Fibroblast of skin of right biceps (primary cell): ENCODE results near the gene USP12.
A peak's percentile ranks its signal among the peaks of the same experiment; 100 is the strongest.
"Not testable (repeated sequence)": the region's sequence is repeated elsewhere in the genome, so short reads cannot be mapped to it uniquely, and the experiment has no call there.

Source experiments
- DNase-seq: peaks from one replicate; pipeline ENCODE4 v3.0.0-alpha.2; 2013

Gene USP12

GRCh38 chr13:27147530-27148170 lies 24.0 kb downstream of the USP12 start:
- DNase-seq, result no peak

GRCh38 chr13:27141746-27142145 lies 29.9 kb downstream of the USP12 start:
- no peak for DNase-seq

DNA sequence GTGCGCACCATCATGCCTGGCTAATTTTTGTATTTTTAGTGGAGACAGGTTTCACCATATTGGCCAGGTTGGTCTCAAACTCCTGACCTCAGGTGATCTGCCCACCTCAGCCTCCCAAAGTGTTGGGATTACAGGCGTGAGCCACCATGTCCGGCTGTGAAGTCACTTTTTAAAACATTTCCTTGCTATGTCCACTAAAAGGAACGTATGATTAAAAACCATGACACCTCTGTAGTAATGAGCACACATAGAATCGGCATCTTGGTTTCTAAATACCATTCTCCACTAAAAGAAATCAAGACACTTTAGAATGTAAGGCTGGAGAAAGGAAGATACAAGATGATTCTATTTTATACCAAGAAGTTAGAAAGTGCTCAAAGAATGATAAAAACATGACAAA lies 30.5 kb downstream of the USP12 start:
- DNase-seq, result not testable (repeated sequence)

DNA sequence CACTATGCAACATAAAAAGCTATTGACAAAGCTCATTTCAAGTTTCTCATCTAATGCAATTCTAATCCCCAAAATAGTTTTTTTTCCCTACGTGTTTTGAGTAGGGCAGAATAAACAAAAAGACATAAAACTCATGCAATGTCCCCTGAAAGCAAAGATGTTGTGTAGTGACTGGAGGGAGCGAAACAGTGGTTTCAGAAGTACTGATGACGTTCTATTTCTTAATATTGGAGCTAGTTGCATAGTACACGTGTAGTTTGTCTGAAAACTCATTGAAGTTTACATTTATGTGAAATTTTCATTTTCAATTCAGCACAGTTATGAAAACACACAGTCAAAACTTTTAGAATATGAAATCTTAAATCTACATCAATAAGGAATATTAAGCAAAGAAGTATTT lies 31.6 kb downstream of the USP12 start:
- no peak for DNase-seq

- DNase-seq, result no peak
Measured at GRCh38 chr13:27139565-27139964, 32.0 kb downstream of the USP12 start.

- no peak for DNase-seq
Measured at GRCh38 chr13:27138457-27139093, 33.0 kb downstream of the USP12 start.

GRCh38 chr13:27137759-27138158 lies 33.9 kb downstream of the USP12 start:
- DNase-seq, result no peak

DNA sequence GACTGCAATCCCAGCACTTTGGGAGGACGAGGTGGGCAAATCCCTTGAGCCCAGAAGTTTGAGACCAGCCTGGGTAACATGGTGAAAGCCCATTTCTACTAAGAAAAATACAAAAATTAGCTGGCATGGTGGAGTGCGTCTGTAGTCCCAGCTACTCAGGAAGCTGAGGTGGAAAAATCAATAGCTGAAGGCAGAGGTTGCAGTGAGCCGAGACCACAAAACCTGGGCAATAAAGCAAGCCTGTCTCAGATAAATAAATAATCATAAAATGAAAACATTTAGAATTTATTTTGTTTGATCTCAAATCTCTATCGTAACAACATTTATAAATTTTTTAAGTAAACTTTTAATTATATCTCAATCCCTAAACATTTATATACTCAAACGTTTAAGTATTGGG lies 36.6 kb downstream of the USP12 start:
- no peak for DNase-seq

GRCh38 chr13:27133889-27134288 lies 37.7 kb downstream of the USP12 start:
- DNase-seq, result no peak

GRCh38 chr13:27132538-27132937 lies 39.1 kb downstream of the USP12 start:
- DNase-seq, result no peak

- DNase-seq, result no peak
Measured at GRCh38 chr13:27131906-27132305, 39.7 kb downstream of the USP12 start.

GRCh38 chr13:27130979-27131623 lies 40.5 kb downstream of the USP12 start:
- DNase-seq, result no peak

DNA sequence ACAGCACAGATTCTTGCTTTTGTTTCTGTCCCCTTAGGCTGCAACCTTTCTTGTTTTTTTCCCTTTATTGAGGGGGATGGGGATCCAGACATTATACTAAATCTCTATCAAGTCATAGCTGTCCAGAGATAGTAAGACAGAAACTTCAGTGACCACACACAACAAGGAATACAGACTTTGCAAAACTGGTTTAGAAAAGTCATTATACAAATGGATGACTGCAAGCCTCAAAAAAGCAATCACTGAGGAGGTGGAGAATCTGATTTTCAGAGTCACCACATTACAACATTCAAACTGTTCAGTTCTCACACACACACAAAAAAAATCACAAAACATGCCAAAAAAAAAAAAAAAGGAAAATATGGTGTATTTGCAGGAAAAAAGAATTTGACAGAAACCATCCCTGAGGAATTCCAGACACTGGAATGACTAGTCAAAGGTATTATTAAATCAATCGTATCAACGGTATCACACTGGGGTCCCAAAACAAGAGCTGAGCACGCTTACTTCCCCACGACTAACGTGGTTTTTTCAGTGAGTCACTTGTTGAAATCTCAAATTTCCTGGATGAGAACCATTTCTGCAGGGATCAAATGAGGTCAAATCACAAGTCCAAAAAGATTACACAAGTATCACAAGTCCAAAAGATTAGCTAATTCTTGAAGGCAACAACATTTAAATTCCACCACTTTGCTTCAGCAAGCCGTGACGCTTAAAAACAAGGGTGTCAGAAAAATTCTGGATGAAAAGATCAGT lies 41.2 kb downstream of the USP12 start:
- peak; percentile 66 for DNase-seq

- DNase-seq, result no peak
Measured at GRCh38 chr13:27128825-27129627, 42.6 kb downstream of the USP12 start.

DNA sequence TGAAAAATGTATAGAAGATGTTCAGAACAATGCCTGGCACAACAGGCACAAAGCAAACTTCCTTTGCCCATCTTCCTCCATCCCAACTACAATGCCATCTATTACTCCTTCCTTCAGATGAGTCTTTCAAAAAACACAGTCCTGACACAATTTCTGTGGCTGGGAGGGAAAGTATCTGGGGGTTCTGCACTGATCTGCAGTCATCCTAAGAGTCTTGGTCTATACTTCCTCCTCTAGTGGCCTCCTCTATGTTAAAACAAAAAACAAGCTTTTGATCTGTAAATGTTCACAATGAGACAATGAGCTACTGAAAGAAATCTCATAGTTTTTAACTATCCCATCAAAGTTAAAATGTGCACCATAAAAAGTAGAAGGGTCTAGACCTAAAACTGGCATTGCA lies 44.8 kb downstream of the USP12 start:
- no peak for DNase-seq

DNA sequence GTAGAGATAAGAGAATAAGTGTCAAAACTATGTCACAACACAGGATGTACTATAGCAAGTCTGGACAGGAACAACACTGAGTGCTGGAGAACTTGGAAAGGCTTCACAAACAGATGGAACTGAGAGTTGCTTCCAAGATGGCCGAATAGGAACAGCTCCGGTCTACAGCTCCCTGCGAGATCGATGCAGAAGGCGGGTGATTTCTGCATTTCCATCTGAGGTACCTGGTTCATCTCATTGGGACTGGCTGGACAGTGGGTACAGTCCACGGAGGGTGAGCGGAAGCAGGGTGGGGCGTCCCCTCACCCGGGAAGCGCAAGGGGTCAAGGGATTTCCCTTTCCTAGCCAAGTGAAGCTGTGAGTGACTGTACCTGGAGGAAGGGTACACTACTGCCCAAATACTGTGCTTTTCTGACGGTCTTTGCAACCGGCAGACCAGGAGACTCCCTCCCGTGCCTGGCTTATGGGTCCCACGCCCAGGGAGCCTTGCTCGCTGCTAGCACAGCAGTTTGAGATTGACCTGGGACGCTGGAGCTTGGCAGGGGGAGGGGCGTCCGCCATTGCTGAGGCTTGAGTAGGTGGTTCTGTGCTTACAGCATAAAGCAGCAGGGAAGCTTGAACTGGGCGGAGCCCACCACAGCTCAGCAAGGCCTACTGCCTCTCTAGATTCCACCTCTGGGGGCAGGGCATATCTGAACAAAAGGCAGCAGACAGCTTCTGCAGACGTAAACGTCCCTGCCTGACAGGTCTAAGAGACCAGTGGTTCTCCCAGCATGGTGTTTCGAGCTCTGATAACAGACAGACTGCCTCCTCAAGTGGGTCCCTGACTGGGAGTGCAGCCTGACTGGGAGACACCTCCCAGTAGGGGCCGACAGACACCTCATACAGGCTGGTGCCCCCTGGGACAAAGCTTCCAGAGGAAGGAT lies 46.0 kb downstream of the USP12 start:
- no peak for DNase-seq

- DNase-seq, result no peak
Measured at GRCh38 chr13:27124571-27124970, 47.0 kb downstream of the USP12 start.

GRCh38 chr13:27123445-27123844 lies 48.2 kb downstream of the USP12 start:
- not testable (repeated sequence) for DNase-seq

DNA sequence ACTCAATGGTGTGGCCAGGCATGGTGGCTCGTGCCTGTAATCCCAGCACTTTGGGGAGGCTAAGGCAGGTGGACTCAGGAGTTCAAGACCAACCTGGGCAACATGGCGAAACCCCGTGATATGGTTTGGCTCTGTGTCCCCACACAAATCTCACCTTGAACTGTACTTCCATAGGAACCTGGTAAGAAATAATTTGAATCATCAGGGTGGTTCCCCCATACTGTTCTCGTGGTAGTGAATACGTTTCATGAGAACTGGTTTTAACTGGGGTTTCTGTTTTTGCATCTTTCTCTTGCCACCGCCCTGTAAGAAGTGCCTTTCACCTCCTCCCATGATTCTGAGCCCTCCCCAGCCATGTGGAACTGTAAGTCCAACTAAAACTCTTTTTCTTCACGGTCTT lies 49.6 kb downstream of the USP12 start:
- DNase-seq, result no peak

GRCh38 chr13:27120811-27121210 lies 50.8 kb downstream of the USP12 start:
- DNase-seq, result no peak

GRCh38 chr13:27120011-27120410 lies 51.6 kb downstream of the USP12 start:
- peak; percentile 39 for DNase-seq
